ENCODE data around the gene MAPT.

- TF ChIP-seq CTCF (IDR thresholded peaks at IDR 0.05): no peak
- no peak for TF ChIP-seq POLR2A (IDR thresholded peaks at IDR 0.05)
Measured at GRCh38 chr17:46002973-46003316, 108.6 kb downstream of the MAPT start.
